HG03060 (cell line): Measurements from ENCODE around the gene CACNG5.

ENCODE experiments used
- ATAC-seq: cut with Tn5 transposase; IDR thresholded peaks from one replicate; pipeline ENCODE4 v1.9.1; 2021; ENCODE audit warnings: low read depth, moderate number of reproducible peaks; ENCODE audit not compliant: unreplicated experiment

CACNG5 gene

GRCh38 chr17:66819466-66819865, 15.5 kb upstream of the CACNG5 start:
- no peak for ATAC-seq

- no peak for ATAC-seq
Measured at GRCh38 chr17:66822009-66822408, 12.9 kb upstream of the CACNG5 start.

GRCh38 chr17:66826856-66827255, 8.1 kb upstream of the CACNG5 start:
- ATAC-seq: no peak

- ATAC-seq: no peak
Measured at GRCh38 chr17:66829386-66829864, 5.5 kb upstream of the CACNG5 start.

DNA sequence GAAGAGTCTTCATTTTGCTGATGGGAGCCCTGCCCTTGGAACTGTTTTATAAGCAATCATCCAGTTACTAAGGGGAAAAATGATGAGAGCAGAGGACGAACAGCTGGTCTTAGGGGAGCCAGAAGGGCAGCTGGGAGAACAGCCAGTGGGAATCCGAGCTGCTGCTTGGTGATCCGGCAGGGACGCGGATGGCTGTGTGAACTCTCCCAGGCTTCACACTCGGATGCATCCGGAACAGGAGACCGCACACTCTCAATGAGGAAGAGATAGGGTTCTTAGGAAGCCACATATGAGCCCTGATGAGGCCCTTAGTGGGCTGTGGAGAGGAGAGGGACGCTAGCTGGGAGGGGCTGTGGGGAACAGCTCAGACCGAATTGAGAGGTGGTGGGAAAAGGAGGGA, 5.0 kb upstream of the CACNG5 start:
- ATAC-seq: no peak

DNA sequence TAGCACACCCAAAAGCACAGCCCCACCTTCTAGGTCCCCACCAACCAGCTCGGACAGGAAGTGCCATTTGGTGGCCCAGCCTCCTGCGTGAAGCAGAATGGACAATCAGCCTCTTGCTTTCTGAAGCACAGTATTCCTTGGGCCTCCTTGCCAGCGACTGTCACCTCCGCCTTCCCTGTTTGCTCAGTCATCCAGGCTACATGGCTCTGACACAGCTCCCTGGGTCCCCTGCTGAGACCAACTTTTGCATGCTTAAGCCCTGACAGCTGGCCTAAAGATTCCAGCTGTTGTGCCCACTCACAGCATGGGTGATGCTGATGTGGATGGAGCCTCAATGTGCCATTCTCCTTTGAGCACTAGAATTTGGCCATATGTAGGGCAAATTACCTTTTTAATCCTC, 4.5 kb upstream of the CACNG5 start:
- ATAC-seq: no peak

- no peak for ATAC-seq
Measured at GRCh38 chr17:66831383-66832210, 3.3 kb upstream of the CACNG5 start.

- ATAC-seq: no peak
Measured at GRCh38 chr17:66833201-66833600, 1.7 kb upstream of the CACNG5 start.

DNA sequence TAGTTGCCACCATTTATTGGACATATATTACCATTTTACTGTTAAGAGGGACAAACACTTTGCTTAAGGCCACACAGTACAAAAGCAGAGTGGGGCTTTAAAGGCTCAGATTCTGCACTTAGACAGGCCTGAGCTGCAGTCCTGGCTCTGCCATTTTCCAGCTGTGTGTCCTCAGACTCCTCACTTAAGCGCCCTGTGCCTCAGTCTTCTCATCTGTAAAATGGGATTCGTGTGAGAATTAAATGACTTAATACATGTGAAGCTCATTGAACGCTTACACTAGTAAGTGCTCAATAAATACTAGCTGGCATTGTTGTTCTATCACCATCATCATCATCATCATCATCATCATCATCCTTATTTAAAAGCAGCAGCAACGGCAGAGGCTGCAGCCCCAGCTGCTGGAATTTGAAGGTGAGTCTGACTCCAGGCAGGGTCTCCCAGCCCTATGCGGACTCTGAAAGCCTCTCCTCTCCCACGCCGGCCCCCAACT, 445 bp upstream of the CACNG5 start:
- no peak for ATAC-seq

DNA sequence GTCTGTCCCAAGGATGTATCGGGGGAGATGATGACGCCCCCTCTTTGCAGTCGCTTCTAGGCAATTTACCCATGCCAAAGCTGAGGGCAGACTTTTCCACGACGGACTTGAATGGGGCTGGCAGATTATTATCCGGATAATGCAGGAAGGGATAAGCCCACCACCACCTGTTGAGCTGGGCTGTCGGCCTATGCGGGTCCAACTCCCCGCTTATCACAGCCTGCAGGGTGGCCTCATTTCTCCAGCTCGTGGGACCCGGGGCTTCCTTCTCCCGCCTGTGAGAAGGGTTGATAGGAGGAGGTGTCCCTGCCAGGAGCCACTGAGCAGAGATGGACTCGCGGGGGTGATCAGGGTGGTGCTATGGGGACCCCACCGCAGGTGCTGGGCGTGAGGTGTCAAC, 559 bp downstream of the CACNG5 start:
- ATAC-seq: no peak

GRCh38 chr17:66836063-66837005, 1.4 kb downstream of the CACNG5 start:
- ATAC-seq: no peak

DNA sequence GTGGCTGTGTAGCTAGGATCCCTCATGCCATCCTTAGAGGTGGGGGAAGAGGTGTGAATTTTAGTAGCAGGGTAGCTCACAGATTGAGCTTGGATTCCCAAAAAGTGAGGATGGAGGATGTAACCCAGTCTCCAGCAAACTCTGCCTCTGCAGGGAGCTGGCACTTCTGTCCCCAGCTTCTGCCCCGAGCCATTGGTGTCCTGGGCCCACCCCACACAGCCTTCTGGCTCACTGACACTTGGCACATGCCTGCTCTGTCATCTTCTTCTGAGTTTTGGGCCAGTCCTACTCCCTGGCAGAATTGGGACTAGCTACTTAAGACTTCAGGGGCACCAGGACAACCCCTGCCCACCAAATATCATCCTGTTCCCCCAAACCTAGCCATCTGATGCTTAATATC, 2.3 kb downstream of the CACNG5 start:
- no peak for ATAC-seq

GRCh38 chr17:66837885-66838665, 3.2 kb downstream of the CACNG5 start:
- ATAC-seq: no peak

GRCh38 chr17:66839616-66840015, 4.7 kb downstream of the CACNG5 start:
- ATAC-seq: no peak

GRCh38 chr17:66840061-66840460, 5.1 kb downstream of the CACNG5 start:
- no peak for ATAC-seq

GRCh38 chr17:66841328-66841727, 6.4 kb downstream of the CACNG5 start:
- no peak for ATAC-seq

GRCh38 chr17:66841744-66842143, 6.8 kb downstream of the CACNG5 start:
- no peak for ATAC-seq

- ATAC-seq: no peak
Measured at GRCh38 chr17:66842505-66842904, 7.6 kb downstream of the CACNG5 start.

- ATAC-seq: no peak
Measured at GRCh38 chr17:66842959-66843358, 8.0 kb downstream of the CACNG5 start.

DNA sequence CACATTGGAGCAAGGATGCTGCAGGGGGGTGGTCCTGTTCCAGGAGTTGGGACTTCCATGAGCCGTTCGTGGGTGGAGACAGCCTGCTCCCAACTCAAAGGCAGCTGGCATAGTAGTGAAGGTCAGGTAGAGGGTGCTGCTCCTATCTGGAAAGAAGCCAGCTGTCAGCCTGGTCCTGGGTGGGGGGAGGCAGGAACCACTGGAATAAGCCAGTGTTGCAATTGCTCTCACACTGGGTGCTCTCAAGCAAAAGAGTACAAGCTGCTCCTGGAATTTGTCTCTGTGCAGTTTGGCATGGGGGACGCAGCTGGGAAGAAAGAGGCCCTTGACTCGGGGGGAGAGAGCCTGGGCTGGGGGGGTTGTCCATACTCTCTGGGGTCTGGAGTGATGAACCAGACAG, 8.7 kb downstream of the CACNG5 start:
- no peak for ATAC-seq
